Stimulated activated CD8-positive, alpha-beta memory T cell treated with anti-CD3 and anti-CD28 coated beads, Interleukin-12 subunit alpha, Interleukin-12 subunit beta, amount 100 ng/mL, for 24 hours (primary cell): Measurements from ENCODE around the gene CDX4.
"Not testable (repeated sequence)": the region's sequence is repeated elsewhere in the genome, so short reads cannot be mapped to it uniquely, and the experiment has no call there.

Experiments
- DNase-seq: peaks from one replicate; pipeline ENCODE4 v3.0.0-alpha.2; 2020; ENCODE audit errors: extremely low read depth

CDX4 gene, protein sequence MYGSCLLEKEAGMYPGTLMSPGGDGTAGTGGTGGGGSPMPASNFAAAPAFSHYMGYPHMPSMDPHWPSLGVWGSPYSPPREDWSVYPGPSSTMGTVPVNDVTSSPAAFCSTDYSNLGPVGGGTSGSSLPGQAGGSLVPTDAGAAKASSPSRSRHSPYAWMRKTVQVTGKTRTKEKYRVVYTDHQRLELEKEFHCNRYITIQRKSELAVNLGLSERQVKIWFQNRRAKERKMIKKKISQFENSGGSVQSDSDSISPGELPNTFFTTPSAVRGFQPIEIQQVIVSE

DNA sequence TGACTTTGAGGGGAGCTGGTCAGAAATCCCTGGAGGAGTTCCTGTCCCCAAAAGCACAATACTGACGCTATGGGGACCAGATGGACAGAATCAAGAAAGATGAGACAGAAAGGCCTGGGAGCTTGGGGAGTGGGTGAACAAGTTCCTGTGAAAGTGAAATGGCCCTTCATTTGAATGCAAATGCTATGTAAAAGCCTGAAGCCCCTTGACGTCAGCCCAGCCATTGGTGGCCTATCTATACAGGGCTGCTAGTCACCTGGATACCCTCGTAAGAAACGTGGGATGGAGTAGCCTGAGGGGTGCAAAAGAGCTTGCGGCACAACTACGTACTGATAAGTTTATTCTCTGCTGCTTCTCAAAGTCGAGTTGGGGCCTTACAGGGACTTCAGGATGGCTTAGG is at the start of gene CDX4:
TSS of gene CDX4 (plus strand) at position 223 of the 400 bp plus-strand sequence. CDS start 201 bp downstream, outside the sequence.
- no peak for DNase-seq

GRCh38 chrX:73398185-73398914 is 48.5 kb upstream of the CDX4 start:
- no peak for DNase-seq

DNA sequence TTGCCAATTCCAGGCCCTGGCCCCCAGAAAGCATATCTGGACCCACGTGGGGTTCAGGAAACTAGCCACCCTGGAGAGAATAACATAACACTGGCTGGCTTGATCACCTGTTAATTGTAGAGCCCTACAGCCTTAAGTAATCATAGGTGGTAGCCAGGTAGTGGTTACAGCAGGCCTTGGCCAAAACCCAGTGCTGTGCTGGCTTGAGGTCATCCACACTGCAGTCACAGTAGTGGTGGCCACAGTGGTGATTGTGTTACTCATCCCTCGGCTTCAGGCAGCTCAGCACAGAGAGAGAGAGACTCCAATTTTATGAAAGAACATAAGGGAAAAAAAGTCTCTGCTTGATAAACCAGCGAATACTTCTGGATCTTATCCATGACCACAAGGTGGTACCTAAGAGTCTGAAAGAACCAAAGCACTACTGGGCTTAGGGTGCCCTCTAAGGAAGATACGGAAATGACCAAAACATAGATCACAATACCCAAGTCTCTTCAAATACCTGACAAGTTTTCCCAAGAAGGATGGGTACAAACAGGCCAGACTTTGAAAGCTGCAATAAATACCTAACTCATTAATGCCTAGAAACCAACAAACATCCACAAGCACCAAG is 46.6 kb upstream of the CDX4 start:
- DNase-seq = no peak

DNA sequence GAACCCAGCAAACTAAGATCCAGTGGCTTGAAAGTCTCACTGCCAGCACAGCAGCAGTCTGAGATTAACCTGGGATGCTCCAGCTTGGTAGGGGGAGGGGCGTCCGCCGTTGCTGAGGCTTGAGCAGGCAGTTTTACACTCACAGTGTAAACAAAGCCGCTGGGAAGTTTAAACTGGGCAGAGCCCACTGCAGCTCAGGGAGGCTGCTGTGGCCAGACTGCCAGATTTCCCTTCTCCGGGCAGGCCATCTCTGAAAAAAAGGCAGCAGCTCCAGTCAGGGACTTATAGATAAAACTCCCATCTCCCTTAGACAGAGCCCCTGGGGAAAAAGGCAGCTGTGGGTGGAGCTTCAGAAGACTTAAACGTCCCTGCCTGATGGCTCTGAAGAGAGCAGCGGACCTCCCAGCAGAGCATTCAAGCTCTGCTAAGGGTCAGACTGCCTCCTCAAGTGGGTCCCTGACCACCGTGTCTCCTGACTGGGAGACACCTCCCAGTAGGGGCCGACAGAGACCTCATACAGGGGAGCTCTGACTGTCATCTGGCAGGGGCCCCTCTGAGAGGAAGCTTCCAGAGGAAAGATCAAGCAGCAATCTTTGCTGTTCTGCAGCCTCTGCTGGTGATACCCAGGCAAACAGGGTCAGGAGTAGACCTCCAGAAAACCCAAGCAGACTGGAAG is 45.1 kb upstream of the CDX4 start:
- DNase-seq = no peak

GRCh38 chrX:73412930-73413329 is 33.9 kb upstream of the CDX4 start:
- no peak for DNase-seq

- DNase-seq = no peak
Measured at GRCh38 chrX:73447311-73447794, 500 bp downstream of the CDX4 start.

DNA sequence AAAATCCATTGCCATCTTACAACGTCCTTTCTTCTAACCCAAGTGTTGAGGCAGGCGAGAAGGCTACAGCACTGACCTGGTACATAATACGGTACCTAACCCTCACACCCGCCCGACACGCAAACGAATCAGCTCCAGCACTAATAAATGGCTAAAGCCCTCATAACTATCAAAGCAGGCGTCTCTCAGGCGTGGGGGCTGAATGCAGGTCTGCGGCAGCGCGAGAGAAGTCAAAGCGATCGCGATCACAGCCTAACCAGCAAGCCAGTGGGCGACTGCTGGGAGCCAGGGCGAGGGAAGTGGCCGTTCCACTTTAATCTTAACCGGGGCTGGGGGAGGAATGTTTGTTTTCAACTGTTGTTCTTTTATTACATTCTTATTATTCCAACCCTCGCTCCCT is 1.5 kb downstream of the CDX4 start:
- DNase-seq = no peak

- DNase-seq = no peak
Measured at GRCh38 chrX:73455171-73455570, 8.3 kb downstream of the CDX4 start.

DNA sequence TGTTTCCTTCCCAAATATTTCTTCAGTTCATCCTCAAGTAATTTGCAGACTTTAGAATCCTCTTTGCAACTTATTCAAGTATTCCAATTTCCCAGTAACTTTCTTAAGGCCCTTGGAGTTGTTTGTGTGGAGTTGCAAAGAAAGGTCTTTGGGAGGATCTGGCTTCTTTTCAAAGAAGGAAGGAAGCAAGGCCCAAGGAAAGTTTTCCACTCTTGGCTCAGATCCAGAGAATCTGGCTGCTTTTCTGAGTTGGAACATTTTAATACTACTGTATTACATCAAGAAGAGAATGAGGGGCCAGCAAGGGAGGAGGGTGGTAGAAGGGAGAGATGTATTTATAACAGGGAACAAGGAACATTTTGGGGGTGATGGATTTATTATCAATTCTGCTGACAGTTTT is 10.5 kb downstream of the CDX4 start:
- DNase-seq = no peak

DNA sequence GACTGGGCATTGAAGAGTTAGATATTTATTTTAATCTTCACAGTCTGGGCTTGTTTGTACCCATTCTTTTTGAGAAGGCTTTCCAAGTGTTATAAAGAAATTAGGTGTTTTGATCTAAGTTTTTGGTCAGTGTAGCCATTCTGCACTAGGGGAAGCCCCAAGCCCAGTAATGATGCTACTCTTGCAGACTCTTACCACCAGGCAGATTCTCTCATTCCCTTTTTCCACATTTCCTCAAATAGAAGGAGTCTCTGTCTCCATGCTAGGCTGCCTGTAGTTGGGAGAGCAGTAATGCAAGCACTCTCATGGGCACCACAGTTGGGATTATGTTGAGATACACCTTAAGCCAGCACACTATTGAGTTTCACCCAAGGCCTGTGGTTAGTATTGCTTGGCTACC is 21.5 kb downstream of the CDX4 start:
- no peak for DNase-seq

DNA sequence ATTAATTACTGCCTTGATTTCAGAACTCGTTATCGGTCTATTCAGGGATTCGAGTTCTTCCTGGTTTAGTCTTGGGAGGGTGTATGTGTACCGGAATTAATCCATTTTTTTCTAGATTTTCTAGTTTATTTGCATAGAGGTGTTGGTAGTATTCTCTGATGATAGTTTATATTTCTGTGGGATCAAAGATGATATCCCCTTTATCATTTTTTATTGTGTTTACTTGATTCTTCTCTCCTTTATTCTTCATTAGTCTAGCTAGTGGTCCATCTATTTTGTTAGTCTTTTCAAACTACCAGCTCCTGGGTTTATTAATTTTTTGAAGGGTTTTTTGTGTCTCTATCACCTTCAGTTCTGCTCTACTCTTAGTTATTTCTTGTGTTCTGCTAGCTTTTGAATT is 32.1 kb downstream of the CDX4 start:
- DNase-seq = no peak

DNA sequence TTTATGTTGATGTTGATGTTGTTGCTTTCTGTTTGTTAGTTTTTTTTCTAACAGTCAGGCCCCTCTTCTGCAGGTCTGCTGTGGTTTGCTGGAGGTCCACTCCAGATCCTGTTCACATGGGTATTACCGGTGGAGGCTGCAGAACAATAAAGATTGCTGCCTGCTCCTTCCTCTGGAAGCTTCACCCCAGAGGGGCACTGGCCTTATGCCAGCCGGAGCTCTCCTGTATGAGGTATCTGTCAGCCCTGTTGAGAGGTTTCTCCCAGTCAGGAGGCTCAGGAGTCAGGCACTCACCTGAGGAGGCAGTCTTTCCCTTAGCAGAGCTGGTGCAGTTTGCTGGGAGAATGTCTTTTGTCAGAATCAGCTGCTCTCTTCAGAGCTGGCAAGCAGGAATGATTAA is 34.7 kb downstream of the CDX4 start:
- no peak for DNase-seq

DNA sequence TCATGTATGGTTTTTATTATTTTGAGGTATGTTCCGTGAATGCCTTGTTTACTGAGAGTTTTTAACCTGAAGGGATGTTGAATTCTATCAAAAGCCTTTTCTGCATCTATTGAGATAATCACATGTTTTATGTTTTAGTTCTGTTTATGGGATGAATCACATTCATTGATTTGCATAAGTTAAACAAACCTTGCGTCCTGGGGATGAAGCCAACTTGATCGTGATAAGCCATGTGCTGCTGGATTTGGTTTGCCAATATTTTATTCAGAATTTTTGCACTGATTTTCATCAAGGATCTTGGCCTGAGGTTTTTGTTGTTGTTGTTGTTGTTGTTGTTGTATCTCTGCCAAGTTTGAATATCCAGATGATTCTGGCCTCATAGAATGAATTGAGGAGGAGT is 43.8 kb downstream of the CDX4 start:
- DNase-seq = no peak

- not testable (repeated sequence) for DNase-seq
Measured at GRCh38 chrX:73492178-73492577, 45.3 kb downstream of the CDX4 start.
